Measurements from ENCODE around the gene REXO5. TPM values are rescaled to one million over a fixed set of nuclear protein-coding genes. Genes with fewer than 3 reads are reported as not detected.
"Not testable (repeated sequence)": the region's sequence is repeated elsewhere in the genome, so short reads cannot be mapped to it uniquely, and the experiment has no call there.

REXO5 gene
- polyA plus RNA-seq, 1 donor from 2014 or later, result not detected

DNA sequence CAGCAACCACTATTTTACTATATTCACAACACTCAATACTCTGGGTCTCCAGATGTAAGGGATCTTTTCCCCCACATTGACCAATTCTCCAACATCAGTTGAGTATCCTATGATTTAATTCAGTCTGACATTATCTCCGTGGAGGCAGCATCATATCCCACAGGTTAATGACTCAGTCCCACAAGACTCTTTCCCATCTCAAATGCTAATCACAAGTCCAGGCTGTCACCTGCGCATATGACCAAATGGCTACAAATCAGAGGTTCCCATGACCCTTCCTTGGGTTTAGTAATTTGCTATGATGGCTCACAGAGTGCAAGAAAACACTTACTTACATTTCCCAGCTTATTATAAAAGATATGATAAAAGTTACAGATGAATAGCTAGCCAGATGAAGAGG lies 23.9 kb upstream of the REXO5 start:
- H3K36me3 Mint-ChIP-seq, result no peaks in the 10 kb centered on the region
- no peaks in the 10 kb centered on the region for H3K27me3 Mint-ChIP-seq
- H3K27ac Mint-ChIP-seq, result no peak overlapping the region
- H3K4me3 Mint-ChIP-seq, result no peak overlapping the region
- no peaks in the 10 kb centered on the region for H3K9me3 Mint-ChIP-seq
- no peaks in the 10 kb centered on the region for H3K4me1 Mint-ChIP-seq

DNA sequence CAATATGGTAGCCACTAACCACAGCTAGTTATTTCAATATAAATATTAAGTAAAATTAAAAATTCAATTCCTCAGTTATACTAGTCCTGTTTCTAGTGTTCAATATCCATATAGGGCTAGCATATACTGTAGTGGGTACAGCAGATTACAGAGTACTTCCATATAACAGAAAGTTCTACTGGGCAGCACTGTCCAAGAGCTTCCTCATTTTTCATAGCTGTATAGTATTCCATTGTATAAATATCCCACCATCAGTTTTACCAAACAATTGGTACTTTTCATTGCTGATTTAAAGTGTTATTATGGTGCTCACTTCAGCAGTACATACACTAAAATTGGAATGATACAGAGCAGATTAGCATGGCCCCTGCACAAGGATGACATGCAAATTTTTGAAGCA lies 22.1 kb upstream of the REXO5 start:
- no peaks in the 10 kb centered on the region for H3K27me3 Mint-ChIP-seq
- no peaks in the 10 kb centered on the region for H3K4me1 Mint-ChIP-seq
- no peak overlapping the region for H3K27ac Mint-ChIP-seq
- H3K36me3 Mint-ChIP-seq, result no peaks in the 10 kb centered on the region
- H3K9me3 Mint-ChIP-seq, result no peaks in the 10 kb centered on the region
- no peak overlapping the region for H3K4me3 Mint-ChIP-seq

DNA sequence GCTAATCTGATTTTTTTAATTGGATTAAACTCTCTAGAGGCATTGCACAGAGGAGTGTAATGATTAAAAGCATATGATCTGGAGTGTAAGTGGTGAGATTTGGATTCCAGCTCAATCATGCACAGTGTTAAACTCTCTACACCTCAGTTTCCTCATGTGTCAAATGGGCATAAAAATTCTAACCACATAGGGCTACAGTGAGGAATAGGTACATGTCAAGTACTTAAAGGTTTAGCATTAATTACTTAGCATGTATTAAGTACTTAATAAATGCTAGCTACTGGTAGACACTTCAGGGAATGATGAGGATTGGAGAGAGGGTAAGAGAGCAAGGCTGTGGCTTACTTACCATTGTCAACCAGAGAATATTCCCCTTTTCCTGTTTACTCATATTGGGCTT lies 17.2 kb upstream of the REXO5 start:
- Mint-ChIP-seq H3K4me3 (no peak overlapping the region), H3K27ac (no peak overlapping the region), H3K4me1 (no peaks in the 10 kb centered on the region), H3K27me3 (no peaks in the 10 kb centered on the region), H3K36me3 (no peaks in the 10 kb centered on the region), H3K9me3 (no peaks in the 10 kb centered on the region)

DNA sequence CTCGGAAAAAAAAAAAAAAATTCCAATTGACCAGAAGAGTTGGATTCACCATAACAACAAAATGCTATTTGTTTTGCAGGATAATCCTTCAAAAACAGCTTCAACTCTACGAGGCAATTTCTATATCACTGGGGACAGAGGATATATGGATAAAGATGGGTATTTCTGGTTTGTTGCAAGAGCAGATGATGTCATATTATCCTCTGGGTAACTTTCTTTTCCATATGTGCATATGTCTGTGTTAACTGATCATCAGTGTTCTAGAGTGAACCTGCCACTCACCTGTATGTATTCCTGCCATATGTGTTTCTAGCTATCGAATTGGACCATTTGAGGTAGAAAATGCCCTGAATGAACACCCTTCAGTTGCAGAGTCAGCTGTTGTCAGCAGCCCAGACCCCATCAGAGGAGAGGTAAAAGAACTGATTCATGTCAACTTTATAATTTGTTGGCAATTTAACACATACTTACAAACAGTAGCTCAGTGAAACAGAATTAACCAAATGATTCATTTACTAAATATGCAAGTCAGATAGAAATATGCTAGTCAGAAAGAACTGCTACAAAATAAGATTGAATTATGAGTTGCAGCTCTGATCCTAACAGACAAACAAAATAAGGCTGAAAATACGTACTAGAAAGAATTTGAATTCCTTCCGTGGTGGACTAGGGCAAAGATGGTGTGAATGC lies 14.3 kb upstream of the REXO5 start:
- Mint-ChIP-seq H3K9me3 (no peaks in the 10 kb centered on the region), H3K4me1 (no peaks in the 10 kb centered on the region), H3K27ac (no peak overlapping the region), H3K36me3 (no peaks in the 10 kb centered on the region), H3K27me3 (no peaks in the 10 kb centered on the region), H3K4me3 (peak overlapping the region in 1 of 4 donors; percentile 23)

DNA sequence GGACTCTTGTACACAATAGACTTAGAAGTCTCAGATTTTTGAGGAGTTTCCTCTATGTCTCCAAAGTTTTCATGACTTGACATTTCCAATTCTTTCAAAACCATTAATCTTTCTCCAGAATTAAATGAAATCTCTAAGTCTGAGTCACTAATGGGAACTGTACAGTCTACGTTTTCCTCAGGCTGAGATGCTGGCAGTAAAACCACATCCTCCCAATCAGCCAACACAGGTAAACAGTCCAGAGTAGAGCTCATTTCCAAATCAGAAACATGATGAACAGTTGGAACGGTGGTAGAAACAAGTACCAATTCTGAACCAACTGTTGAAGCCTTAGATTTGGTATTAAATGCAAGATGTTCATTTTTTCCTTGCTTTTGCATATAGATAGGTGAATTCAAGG lies 8.0 kb upstream of the REXO5 start:
- no peak overlapping the region for H3K27ac Mint-ChIP-seq
- no peaks in the 10 kb centered on the region for H3K36me3 Mint-ChIP-seq
- no peaks in the 10 kb centered on the region for H3K9me3 Mint-ChIP-seq
- H3K4me1 Mint-ChIP-seq, result no peaks in the 10 kb centered on the region
- no peaks in the 10 kb centered on the region for H3K27me3 Mint-ChIP-seq
- no peak overlapping the region for H3K4me3 Mint-ChIP-seq

GRCh38 chr16:20799599-20799998 lies 6.7 kb upstream of the REXO5 start:
- Mint-ChIP-seq H3K36me3 (no peaks in the 10 kb centered on the region), H3K27me3 (no peaks in the 10 kb centered on the region), H3K4me3 (no peak overlapping the region), H3K4me1 (peaks cover 0 to 1% (median 0%) of the 10 kb centered on the region in 3 donors), H3K9me3 (no peaks in the 10 kb centered on the region), H3K27ac (no peak overlapping the region)

DNA sequence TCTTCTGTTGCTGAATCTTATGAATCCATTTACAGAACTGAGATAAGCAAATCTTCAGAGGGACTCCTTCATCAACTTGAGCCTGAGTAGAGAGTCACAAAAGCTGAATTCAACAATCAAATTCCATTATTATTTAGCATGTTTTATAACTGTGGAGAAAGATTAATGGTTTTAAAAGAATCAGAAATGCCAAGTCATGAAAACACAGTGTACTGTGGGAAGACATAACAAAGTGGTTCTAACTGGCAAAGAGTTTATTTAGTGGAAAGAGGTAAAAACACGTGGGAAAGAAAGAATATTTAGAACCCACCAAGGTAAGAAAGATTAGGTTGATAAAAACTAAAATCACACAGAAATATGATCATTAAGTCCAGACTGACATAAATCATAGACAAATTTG lies 5.0 kb upstream of the REXO5 start:
- Mint-ChIP-seq H3K27me3 (no peaks in the 10 kb centered on the region), H3K36me3 (no peaks in the 10 kb centered on the region), H3K4me1 (peaks cover 0 to 6% (median under 1%) of the 10 kb centered on the region in 3 donors), H3K4me3 (no peak overlapping the region), H3K9me3 (no peaks in the 10 kb centered on the region), H3K27ac (no peak overlapping the region)

GRCh38 chr16:20803192-20803560 lies 3.2 kb upstream of the REXO5 start:
- Mint-ChIP-seq H3K4me1 (peaks cover 4 to 11% (median 7%) of the 10 kb centered on the region in 3 donors), H3K27me3 (no peaks in the 10 kb centered on the region), H3K27ac (peak overlapping the region in 2 of 3 donors; percentile 81 to 85), H3K4me3 (peak overlapping the region in 1 of 4 donors; percentile 60), H3K9me3 (no peaks in the 10 kb centered on the region), H3K36me3 (no peaks in the 10 kb centered on the region)

DNA sequence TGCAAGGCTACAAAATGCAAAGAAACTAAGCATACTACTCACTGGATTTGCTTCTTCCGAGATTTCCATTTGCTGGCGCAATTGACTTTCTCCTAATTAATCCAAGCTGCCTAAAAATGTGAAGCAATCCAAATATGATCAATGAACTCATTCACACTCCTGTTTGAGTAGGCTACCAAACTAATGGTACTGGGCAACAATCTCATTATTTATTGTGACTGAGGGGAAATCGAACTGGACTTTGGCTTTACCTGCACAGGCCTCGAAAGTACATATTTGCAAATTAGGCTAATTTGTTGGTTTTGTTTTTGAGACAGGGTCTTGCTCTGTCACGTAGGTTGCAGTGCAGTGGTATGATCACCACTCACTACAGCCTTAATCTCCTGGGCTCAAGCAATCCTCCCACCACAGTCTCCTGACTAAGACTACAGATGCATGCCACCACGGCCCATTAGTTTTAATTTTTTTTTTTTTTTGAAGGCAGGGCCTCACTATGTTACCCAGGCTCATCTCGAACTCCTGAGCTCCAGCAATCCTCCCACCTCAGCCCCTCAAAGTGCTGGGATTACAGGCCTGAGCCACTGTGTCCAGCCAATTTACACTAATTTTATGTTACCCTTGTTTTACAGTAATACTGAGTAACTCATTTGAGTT lies 2.6 kb upstream of the REXO5 start:
- H3K4me3 Mint-ChIP-seq, result peak overlapping the region in 1 of 4 donors; percentile 60

DNA sequence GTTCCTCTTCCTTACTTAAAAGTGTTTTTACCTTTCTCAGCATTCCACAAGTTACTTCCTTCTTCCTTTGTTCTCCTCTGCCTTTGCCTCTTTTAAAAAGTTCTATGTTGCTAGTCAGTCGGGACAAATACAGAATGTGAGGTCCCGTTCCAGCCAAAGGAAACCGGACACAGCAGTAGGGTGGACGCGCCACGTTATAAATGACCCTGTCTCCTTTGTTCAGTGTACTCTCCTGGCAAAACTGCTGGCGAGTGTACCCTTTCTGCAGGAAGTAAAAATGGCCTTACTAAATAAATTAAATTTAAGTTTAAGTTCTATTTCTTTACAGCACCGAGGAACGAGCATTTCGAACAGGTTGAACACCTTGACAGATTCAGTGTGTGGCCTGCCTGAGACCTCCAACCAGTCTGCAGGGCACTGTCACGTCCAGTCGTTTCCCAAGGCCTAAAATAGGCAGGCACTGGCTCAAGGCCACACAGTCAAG lies 601 bp upstream of the REXO5 start:
- H3K27me3 Mint-ChIP-seq, result not testable (repeated sequence)
- Mint-ChIP-seq H3K27ac (peak overlapping the region; percentile 50 to 92 (median 82)), H3K4me3 (peak overlapping the region; percentile 93 to 99 (median 98))

More for the DNA sequence above, 2.6 kb upstream of the REXO5 start:
- no peaks in the 10 kb centered on the region for H3K27me3 Mint-ChIP-seq
- no peaks in the 10 kb centered on the region for H3K9me3 Mint-ChIP-seq
- H3K27ac Mint-ChIP-seq, result peak overlapping the region in 2 of 3 donors; percentile 81 to 85
- H3K36me3 Mint-ChIP-seq, result no peaks in the 10 kb centered on the region
- peaks cover 4 to 11% (median 7%) of the 10 kb centered on the region in 3 donors for H3K4me1 Mint-ChIP-seq

GRCh38 chr16:20807862-20808261 lies 1.5 kb downstream of the REXO5 start:
- Mint-ChIP-seq H3K36me3 (no peaks in the 10 kb centered on the region), H3K4me3 (peak overlapping the region; percentile 59 to 98 (median 76)), H3K9me3 (no peaks in the 10 kb centered on the region)

More for the DNA sequence above, 601 bp upstream of the REXO5 start:
- not testable (repeated sequence) for H3K9me3 Mint-ChIP-seq, H3K36me3 Mint-ChIP-seq
- H3K4me1 Mint-ChIP-seq, result peaks cover 4 to 11% (median 7%) of the 10 kb centered on the region in 3 donors

GRCh38 chr16:20811889-20812439 lies 5.6 kb downstream of the REXO5 start:
- Mint-ChIP-seq H3K27ac (no peak overlapping the region), H3K9me3 (no peaks in the 10 kb centered on the region), H3K4me3 (no peak overlapping the region), H3K27me3 (no peaks in the 10 kb centered on the region), H3K4me1 (peaks cover 0 to 5% (median 3%) of the 10 kb centered on the region in 3 donors), H3K36me3 (no peaks in the 10 kb centered on the region)

More at GRCh38 chr16:20807862-20808261, 1.5 kb downstream of the REXO5 start:
- H3K4me1 Mint-ChIP-seq, result peaks cover 4 to 11% (median 7%) of the 10 kb centered on the region in 3 donors
- peak overlapping the region in 2 of 3 donors; percentile 23 to 38 for H3K27ac Mint-ChIP-seq
- H3K27me3 Mint-ChIP-seq, result no peaks in the 10 kb centered on the region

DNA sequence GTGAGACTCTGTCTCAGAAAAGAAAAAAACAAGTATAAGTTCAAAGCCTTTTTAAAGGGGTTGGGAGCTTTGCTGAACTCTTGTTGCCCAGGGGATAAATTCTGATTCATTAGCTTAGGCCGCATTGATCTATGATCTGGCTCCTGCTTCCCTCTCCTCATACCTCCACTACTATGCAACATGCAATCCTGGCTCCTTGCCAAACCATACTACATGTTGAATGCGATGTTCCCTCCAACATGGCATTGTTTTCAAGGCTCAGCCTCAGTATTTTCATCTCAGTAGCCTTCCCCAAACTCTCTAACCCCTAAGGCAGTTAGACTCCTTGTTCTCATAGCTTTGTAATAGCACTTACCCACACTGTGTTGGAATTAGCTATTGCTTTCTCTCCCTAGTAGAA lies 6.2 kb downstream of the REXO5 start:
- Mint-ChIP-seq H3K27ac (peak overlapping the region in 1 of 3 donors; percentile 5), H3K4me1 (peaks cover 0 to 2% (median 0%) of the 10 kb centered on the region in 3 donors), H3K27me3 (no peaks in the 10 kb centered on the region), H3K9me3 (no peaks in the 10 kb centered on the region), H3K4me3 (no peak overlapping the region), H3K36me3 (no peaks in the 10 kb centered on the region)

DNA sequence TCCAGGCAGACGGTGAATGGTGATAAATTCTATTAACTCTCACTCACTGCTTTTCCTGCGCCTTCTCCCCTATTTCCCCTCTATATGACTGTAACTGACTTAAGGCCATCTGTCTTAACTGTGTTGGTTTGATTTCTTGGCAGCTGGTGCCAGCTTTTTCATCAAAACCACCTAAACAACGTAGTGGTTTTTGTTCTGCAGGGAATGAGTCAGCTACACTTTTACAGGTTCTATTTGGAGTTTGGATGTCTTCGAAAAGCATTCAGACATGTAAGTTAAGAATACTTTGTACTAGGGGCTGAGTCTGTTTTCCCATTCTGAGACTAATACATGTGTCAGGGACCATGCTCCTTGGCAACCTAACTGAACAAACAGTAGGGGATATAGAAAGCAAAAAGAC lies 8.5 kb downstream of the REXO5 start:
- no peak overlapping the region for H3K4me3 Mint-ChIP-seq
- H3K36me3 Mint-ChIP-seq, result peaks cover 2% of the 10 kb centered on the region
- no peak overlapping the region for H3K27ac Mint-ChIP-seq
- H3K4me1 Mint-ChIP-seq, result no peaks in the 10 kb centered on the region
- H3K9me3 Mint-ChIP-seq, result no peaks in the 10 kb centered on the region
- no peaks in the 10 kb centered on the region for H3K27me3 Mint-ChIP-seq

GRCh38 chr16:20818929-20819585 lies 12.7 kb downstream of the REXO5 start:
- peaks cover 4% of the 10 kb centered on the region for H3K36me3 Mint-ChIP-seq

More at GRCh38 chr16:20818929-20819585, 12.7 kb downstream of the REXO5 start:
- Mint-ChIP-seq H3K27ac (no peak overlapping the region), H3K4me3 (no peak overlapping the region), H3K4me1 (peaks cover 0 to 2% (median 0%) of the 10 kb centered on the region in 3 donors), H3K9me3 (no peaks in the 10 kb centered on the region), H3K27me3 (no peaks in the 10 kb centered on the region)

Measured in IgD-negative memory B cell (primary cell).